ENCODE data around the gene DHX16.

GRCh38 chr6:30613251-30614043 is 59.4 kb downstream of the DHX16 start:
- TF ChIP-seq CTCF (conservative IDR thresholded peaks at IDR 0.05; ENCODE audit: low read depth, low read length) (no peak), EZH2 (IDR thresholded peaks at IDR 0.05; ENCODE audit: borderline replicate concordance, low read depth, low read length, poor library complexity, severe bottlenecking) (no peak)

Data from A673 (cell line).